Right lobe of liver (tissue), 4 donors: ENCODE measurements around the gene KRTAP5-1.

Experiments
- CTCF ChIP-seq, 4 donors: fragments of 200-600 bp in 3 of 4; fragments of 450-650 bp in 1 of 4; IDR thresholded peaks; one replicate each; pipeline versions ENCODE4 v1.5.1 to v1.8.0; 2016 to 2022; ENCODE audit warnings: antibody characterized with exemption in 4 of 4, mild to moderate bottlenecking in 2 of 4
- POLR2A ChIP-seq: fragments of 450-650 bp; IDR thresholded peaks from one replicate; pipeline ENCODE4 v1.6.1; 2017; ENCODE audit warnings: antibody characterized with exemption, mild to moderate bottlenecking
- donor health status: DM: no; HTN: no; CAD: no.
- donor health status: DM: no; HTN: no; CAD: no.
- donor health status: DM: no; HTN: yes; CAD: no.

DNA sequence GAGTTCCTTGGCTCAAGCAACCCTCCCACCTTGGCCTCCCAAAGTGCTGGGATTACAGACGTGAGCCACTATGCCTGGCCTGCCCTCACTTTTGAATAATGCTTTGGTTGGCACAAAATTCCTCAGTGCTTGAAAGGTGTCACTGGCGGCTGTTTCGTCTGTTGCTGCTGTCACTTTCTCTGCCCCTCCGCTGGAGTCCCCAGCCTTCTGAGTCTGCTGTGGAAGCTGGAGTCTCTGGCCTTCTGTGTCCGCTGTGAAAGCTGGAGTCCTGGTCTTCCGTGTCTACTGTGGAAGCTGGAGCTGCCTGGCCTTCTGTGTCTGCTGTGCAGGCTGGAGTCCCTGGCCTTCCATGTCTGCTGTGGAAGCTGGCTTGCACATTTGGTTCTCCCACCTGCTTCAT, 4.9 kb upstream of the KRTAP5-1 start:
- TF ChIP-seq CTCF (IDR thresholded peaks at IDR 0.05), result no peak
- TF ChIP-seq POLR2A, result no peak
